RKO (cell line): Measurements from ENCODE around the gene OVCH2.
A peak's percentile ranks its signal among the peaks of the same experiment; 100 is the strongest.
"Not testable (repeated sequence)": the region's sequence is repeated elsewhere in the genome, so short reads cannot be mapped to it uniquely, and the experiment has no call there.

Experiments
- DNase-seq: peaks from one replicate; pipeline ENCODE4 v3.0.0-alpha.2; 2016; ENCODE audit warnings: low spot score

Gene OVCH2

DNA sequence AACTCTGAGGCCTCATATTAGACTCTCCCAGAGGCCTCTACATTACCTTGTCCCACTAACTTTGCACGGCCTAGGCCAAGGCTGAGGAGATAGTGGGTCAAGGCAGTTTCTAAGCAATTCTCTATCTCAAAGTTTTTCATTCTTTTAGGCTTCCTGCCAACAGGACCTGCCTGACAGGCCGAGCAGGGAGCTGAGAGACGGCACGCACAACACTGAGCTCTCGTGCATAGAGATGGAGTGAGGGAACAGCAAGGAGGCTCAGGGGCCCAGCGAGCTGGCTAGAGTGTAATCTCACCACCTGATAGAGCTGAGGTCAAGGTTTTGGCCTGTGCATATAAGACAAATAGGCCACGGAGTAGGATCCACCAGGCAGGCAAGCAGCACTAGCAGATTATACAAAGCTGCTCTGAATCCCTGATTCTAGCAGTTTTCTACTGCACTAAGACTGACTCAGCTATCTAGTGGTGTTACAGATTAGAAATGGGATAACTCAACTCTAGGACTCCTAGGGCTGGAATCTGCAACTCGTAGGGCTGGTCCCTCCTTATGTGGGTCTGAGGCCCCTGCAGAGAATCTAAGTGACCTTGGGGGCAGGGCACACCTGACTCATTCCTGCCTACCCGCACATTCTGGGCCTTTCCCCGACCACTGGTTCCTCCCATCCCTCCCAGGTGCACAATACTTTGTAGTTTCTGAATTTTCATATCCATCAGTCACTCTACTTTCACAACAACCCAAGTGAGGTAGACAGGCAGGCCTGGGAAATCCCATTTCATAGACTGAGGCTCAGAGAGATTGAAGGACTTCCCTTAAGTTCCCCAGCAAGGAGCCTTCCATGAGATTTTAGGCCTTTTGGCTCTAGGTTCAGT is 34.7 kb downstream of the OVCH2 start:
- no peak for DNase-seq

DNA sequence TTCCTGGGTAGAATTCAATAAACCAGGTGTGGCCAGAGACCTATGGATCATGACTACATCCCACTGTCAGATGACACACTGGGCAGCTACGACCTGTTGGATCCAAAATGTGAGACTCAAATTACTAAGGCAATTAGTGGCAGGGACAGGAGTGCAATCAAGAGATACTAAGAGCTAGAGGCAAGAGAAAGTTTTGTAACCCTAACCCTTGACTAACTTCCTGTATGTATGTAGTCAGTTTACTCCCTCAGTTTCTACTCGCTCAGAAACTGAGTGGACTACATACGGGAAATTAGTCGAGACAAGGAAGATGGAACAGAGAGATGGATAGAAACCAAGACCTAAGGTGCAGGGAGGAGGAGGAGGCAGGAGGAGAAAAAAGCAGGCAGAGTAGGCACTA is 35.6 kb downstream of the OVCH2 start:
- no peak for DNase-seq

DNA sequence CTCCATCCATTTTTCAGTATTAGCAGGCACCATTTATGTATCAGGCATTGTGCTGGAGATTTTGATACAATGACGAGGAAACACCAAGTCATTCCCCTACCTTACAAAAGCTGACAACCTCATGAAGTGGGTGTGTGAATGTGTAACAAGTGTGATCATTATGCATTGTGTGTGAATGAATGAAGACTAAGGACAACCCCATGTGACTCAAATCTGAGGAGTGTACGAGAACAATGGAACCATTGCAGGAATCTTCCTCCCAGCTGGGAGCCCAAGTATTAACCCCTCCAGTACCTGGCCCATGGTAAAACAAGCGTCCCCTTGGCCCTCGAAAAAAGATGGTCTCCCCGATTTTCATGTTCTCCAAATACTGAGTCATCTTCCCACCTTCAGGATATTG is 37.4 kb downstream of the OVCH2 start:
- DNase-seq = no peak

DNA sequence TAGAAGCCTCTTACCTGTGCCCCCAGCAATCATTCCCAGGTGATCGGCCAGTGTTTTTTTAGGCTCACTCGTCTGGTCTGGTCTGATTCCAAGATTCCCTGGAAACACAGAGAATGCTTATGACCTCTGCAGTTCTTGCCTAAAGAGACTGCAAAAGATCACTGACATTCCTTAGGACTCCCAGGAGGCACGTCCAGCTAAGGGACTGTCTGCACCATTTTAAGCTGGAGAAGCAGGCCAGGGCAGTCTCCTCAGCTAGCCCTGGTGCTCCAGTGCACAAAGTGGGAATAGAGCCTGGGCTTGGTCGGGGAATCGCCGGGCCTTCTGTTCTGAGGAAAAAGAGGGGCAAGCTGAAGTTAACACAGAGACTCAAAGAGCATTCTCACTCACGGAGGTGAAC is 37.8 kb downstream of the OVCH2 start:
- no peak for DNase-seq

DNA sequence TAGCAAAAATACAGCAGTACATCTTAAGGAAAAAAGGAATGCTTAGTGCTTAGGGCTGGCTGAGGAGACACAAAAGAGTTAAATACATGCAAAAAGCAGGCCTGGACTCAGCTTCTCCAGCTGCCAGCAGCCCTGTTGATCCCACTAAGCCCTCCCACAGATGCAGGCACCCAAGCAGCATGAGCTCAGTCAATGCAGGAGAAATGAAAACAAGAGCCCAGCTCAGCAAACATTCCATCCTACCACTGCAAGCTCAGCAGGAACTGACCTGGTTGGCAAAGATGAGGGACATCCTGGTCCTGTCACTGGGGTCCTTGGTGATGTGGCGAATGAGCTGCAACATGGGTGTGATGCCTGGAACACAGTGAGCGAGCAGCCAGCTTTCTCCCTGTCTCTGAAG is 38.8 kb downstream of the OVCH2 start:
- no peak for DNase-seq

DNA sequence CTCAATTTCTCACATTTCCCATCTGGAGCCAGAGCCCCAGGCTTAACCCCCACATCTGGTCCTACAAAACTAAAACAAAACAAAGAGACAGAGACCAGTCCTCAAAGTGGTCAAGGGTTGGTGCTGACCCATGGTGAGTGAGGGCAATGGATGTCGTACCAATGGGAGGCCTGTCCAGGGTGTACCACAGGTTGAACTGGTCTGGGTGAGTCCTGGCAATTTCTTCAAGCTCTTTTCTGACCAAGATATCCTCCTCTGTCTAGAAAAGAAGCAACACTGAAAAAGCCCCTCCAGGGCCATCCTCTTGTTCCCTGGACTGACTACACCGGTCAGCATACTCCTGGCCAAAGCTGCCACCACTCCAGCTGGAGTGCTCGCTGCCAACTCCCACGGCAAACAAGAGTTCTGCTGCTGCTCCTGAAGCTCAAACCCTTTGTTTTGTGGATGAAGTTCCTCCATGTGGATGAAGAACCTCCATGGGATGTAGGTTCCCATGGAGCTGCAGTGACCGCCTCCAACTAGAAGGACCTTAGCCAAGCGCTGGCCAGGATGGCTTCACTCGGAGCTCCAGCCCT is 39.9 kb downstream of the OVCH2 start:
- no peak for DNase-seq

DNA sequence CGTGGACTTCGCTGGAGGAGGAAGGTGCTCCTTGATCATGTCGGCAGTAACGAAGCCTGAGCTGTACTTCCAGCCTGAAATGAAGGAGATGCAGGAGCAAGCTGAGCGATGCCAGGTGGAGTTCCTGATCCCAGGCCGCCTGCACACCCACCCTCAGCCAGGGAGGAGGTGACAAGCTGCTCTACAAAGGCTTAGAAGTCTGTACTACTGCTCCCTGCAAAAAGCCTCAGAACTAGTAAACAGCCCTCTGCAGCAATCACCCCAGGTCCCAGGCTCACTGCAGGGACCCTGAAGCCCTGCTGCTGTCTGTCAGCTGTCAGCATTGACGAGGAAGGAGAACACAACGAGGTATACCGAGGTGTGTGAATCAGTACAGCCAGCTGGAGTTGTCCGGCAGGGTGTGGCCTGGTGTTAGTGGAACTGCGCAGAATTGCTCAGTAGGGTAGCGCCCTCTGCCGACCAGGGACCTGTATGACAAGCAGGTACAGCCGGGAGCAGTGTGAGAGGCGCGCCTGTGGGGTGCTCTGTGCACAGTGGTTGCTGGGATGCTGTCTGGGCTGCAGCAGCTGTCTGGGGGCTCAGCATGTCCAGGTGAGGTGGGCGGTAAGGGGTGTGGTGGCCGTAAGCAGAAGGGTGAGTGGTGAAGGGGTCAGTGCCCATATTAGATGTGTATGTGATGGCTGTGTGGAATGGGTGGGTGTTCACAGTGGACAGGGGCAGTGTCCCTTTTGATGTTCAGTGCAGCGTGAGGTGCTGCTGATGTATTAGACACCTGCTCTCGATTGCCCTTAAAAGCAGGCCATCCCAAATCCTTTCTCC is 40.6 kb downstream of the OVCH2 start:
- peak; percentile 78 for DNase-seq

DNA sequence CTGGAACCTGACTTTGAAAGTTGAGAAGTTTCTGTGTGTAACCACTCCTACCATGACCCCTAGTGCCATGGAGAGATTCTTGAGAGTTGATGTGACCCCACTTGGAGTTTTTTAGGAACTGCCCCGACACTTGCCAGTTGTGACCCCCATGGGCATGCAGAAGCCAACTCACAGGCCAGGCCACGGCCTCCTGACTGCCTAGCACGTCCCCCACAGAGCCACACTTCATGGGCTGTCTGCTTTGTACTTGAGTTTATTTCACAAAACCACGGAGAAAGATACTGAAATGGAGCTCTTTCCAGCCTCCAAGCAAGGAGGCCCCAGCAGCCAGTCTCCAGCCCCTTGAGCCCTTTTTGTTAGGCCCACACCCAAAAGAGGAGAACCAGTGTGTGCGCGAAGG is 41.4 kb downstream of the OVCH2 start:
- DNase-seq = no peak

DNA sequence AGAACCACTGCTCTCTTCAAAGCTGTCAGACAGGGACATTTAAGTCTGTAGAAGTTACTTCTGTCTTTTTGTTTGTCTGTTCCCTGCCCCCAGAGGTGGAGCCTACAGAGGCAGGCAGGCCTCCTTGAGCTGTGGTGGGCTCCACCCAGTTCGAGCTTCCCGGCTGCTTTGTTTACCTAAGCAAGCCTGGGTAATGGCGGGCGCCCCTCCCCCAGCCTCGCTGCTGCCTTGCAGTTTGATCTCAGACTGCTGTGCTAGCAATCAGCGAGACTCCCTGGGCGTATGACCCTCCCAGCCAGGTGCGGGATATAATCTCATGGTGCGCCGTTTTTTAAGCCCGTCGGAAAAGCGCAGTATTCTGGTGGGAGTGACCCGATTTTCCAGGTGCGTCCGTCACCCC is 42.7 kb downstream of the OVCH2 start:
- DNase-seq = not testable (repeated sequence)

DNA sequence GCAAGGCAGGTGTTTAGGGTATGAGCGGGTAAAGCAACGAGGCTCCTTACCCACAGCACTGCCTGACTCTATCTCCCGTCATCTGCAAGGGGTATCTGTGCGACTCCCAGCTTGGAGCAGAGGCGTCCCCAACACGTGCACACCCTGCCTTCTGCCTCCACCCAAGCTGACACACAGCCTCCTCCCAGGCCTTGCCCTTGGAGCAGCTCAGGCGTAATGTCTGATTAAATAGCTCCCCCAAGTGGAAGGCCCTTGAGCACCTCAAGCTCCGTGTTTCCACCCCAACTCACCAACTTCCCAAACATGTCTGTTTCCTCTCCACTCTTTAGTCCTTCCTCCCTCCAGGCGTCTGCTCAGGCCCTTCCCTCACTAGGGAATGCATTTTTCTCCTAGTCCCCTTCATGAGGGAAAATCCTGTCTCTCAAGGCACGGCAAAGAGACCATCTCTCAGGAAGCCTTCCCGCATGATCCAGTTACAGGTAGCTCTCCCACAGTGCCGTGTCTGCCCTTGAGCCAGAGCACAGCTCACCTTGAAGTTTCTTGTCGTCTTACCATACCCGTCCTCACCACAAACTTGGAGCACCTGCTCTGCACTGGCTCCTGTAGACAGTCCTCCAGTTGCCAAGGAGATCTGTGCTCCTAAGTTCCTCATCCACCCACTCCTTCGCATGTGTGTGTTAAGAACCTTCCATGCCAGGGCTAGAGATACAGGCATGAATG is 48.8 kb downstream of the OVCH2 start:
- peak; percentile 36 for DNase-seq

DNA sequence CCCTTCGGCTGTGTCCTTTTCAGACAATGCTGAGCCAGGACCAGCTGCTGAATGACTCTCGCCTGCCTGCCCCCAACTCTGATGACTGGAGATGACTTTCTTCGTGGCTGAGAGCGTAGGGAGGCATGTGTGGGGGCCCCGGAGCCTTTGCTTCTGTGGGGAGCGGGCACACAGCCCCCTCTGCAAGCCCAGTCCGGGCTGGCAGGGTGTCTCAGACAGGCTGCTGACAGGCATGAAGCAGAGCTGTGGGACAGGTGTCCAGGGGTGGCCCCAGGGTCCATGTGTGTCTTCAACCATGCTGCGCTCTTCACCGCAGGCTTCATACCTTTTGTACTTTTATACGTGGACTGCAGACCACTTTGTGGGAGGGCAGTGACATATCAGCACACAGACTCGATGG is 49.6 kb downstream of the OVCH2 start:
- no peak for DNase-seq

DNA sequence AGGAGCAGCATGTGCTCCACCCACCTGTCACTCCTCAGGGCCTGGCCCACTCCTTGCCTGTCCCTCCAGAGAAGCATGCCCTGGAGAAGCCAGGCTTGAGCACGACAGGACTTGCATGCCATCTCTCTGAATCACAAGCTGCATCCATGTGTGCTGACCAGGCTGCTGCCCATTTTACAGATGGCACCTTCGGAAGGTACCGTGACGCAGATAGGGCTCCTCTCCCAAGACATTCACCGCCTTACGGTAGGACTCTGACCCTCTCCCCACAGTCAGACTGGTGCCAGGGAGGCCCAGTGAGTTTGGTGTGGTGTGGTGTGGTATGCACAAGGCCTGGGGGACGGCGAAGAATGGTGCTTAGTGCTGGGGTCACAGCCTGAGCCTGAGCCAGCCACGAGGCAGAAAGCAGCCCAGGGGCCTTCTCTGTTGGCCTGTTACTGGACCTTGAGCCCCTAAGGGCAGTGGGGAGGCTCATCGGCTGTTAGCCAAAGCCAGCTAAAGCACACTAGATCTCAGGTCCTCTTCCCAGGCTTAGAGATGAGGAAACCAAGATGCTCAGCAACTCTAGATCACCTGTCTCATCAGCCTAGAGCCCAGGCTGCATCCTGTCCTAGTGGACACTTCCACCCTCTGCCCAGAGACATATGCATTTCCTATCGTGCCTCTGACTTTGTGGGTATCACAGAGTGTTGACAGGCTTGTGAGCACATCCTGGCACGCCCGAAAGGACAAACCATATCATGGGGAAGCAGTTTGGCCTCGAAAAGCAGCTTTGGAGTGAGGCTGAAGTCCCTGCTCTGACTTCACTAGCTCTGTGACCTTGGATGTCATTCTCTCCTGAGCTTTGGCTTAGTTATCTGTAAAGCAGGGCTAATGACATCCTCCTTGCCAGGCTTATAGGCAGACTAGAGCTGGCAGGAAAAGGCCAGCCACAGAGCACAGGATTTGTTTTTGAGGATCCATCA is 50.7 kb downstream of the OVCH2 start:
- no peak for DNase-seq

DNA sequence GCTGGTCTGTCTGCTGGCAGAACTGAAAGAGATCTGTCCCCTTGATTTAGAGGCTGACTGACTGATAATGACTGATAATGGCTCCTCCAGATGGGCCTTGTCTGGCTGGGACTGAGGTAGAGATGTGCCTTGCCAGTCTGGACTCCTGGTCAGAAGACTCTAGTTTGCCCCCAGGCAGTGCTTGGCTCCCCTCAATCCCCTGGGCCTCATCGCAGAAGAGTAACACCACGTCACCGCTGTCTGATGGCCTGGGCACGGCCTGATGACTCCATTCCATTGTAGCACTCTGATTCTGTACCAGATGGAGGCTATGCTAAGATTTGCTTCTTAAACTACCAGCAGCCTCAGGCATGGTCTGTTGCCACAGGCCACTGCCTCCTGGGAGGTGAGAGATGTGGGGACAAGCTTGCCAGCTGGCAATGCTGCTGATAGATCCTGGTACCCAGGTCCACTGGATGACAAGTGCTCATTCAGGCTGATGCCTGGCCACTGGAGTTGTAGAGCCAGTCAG is 52.0 kb downstream of the OVCH2 start:
- DNase-seq = no peak

DNA sequence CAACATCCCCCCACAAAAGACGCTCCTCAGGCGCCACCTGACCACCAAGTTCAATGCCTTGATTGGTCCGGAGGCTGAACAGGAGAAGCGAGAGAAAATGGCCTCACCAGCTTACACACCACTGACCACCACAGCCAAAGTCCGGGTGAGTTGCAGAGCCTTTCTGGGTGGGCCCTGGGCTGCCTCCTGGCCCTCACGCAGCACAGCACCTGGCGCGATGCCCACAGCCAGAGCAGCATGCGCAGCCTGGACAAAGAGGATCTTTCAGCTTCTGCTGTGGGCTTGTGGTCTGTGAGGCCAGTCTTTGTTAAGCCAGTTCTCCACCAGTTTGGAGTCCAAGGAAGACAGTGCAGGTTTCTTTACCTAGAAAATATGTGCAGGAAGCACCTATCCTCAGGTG is 54.6 kb downstream of the OVCH2 start:
- no peak for DNase-seq

DNA sequence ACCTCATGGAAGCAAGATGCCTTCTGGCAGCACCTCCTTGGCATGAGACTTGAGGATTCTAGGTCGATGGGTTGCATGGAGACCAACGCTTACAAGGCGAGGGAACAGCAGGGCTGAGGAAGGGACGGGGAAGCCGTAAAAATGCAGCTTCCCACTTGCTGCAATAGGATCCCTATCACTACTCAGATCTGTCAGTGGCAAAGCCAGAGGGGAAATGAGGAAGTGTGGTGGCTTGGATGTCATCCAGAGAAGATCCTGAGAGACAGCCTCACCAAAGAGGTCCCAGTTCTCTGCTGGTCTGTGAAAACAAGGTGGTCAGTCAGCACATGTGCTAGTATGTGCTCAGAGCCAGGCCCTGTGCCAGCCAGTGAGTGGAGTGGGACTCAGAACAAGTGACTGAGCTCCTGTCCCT is 55.1 kb downstream of the OVCH2 start:
- DNase-seq = no peak

DNA sequence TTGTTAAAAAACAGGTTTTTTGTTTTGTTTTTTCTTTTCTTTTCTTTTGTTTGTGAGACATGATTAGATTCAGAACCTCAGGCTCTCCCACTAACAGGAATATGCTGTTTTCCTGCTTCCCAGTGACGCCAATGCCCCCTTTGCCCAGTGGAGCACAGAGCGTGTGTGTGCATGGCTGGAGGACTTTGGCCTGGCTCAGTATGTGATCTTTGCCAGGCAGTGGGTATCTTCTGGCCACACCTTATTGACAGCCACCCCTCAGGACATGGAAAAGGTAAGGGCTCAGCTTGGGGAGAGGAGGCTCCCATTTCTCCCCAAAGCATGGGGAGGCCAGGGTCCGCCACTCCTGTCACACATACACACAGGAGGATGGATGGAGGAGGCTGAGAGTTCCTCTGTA is 58.0 kb downstream of the OVCH2 start:
- no peak for DNase-seq

DNA sequence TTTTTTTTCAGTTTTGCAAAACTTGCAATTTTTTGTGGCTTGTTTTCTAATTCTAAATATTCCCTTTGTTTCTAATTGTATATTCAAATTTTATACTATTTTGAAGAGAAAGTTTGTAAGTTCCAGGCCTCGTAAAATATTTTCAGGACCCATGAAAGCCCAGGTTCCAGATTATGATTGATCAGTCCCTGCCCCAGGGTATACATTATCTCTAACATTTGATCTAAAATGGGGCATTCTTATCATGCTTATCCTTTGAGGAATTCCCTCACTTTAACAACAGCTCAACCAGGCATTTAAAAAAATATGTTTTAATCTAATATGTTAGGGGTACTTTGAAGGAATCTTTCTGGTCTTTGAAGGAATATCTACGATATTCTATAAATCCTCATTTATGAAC is 59.4 kb downstream of the OVCH2 start:
- DNase-seq = no peak

DNA sequence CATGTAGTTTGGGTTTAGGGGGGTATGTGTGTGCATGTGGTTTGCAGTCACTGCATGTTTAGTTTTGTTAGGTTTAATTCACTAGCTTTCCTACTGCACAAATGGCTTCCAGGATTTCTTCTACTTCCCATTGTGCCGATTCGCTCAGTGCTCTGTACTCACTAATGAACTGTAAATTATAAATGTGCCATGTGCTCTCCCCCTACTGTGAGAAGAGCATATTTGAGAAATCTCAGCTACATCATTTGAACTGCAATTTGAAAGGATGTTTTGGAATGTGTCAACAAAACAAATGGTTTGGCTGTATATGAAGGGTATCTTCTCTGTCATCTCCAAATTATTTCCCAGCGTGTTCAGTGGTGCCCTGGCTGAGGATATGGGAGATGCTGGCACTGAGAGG is 61.1 kb downstream of the OVCH2 start:
- no peak for DNase-seq

DNA sequence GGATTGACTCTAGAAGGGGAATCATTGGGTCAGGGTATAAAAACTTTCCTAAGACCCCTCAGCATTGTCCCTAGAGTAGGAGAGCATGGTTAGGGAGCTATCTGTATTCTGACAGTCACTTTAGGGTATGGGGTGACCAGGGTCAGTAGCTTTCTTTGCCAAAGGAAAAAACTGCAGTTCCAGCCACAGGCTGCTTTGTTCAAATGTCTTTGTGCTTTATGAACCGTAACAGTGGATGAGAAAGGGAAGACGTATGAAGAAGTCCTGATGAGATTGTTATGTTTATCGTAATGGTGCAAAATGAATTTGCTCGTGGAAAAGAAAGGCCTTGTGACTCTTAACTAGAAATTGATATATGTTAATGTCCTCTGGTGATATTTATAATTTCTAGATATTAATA is 63.0 kb downstream of the OVCH2 start:
- DNase-seq = no peak

DNA sequence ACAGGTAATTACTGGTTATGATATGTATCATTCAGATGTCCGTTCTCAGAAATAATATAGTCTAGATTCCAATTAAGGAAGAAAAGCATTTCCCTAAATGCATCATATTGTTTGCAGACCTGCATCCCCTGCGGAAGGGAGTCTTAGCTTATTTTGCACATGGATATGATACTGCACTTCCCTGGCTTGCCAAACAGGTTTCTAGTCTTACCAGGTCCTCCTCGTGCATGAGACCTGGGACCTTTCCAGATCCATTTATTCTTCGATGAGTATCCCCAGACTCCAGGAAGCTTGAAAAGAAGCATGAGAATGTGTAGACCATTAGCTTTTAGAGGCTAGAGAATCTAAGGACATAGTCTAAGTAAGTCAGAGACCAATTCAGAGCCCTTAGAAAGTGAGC is 63.5 kb downstream of the OVCH2 start:
- no peak for DNase-seq

DNA sequence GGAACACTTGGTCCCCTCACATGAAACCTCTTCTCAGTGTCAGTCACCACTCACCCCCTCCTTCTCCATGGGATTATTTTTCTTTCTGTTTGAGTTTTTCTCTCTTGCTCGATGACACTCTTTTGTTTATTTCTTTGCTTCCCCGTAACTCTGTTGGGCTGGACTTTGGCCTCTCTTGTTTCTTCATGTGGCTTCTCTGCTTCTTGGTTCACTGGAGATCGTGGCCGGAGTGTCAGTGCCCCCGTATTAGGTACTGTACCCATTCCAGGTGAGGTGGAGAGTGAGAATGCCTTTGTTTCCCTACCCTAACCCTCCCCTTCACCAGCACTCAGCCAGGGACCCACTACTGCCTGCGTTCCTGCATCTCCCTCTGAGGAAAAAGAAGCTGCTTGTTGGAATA is 65.5 kb downstream of the OVCH2 start:
- DNase-seq = no peak
